ENCODE data around the gene SLC6A3.
"Not testable (repeated sequence)": the region's sequence is repeated elsewhere in the genome, so short reads cannot be mapped to it uniquely, and the experiment has no call there.

SLC6A3 gene

GRCh38 chr5:1476181-1476966, 31.1 kb upstream of the SLC6A3 start:
- no peak overlapping the region for H3K27ac ChIP-seq (ENCODE audit: low read depth, low read length)
- no peaks in the 10 kb centered on the region for H3K4me1 ChIP-seq (ENCODE audit: insufficient read depth, low read length)
- H3K9ac ChIP-seq (ENCODE audit: low read length) = no peak overlapping the region

DNA sequence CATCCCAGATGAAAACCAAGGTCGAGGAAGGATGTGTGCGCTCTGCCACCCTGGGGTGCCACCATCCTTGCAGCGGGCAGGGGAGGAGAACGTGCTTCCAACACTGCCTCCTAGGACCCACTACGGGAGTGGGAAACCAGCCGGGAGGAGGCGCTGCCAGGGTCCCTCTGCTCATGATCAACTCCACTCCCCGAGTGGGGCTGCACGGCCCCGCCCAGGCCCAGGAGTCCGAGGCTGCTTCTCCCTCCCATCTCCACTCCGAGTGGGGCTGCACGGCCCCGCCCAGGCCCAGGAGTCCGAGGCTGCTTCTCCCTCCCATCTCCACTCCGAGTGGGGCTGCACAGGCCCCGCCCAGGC, 30.3 kb upstream of the SLC6A3 start:
- not testable (repeated sequence) for H3K27me3 ChIP-seq (ENCODE audit: control insufficient read depth in 1 of 2, insufficient read depth in 2 of 2, low read length in 2 of 2); H3K27ac ChIP-seq (ENCODE audit: low read depth, low read length); H3K4me3 ChIP-seq (ENCODE audit: low read depth in 1 of 2, low read length in 2 of 2); H3K9me3 ChIP-seq (ENCODE audit: low read length); H3K9ac ChIP-seq (ENCODE audit: low read length); H3K4me1 ChIP-seq (ENCODE audit: insufficient read depth, low read length)
- peaks cover 24% of the 10 kb centered on the region for H3K36me3 ChIP-seq (ENCODE audit: insufficient read depth, low read length)

More at GRCh38 chr5:1476181-1476966, 31.1 kb upstream of the SLC6A3 start:
- Histone ChIP-seq H3K9me3 (ENCODE audit: low read length) (no peaks in the 10 kb centered on the region), H3K36me3 (ENCODE audit: insufficient read depth, low read length) (peaks cover 24% of the 10 kb centered on the region), H3K27me3 (ENCODE audit: control insufficient read depth in 1 of 2, insufficient read depth in 2 of 2, low read length in 2 of 2) (no peaks in the 10 kb centered on the region), H3K4me3 (ENCODE audit: low read depth in 1 of 2, low read length in 2 of 2) (no peak overlapping the region)

DNA sequence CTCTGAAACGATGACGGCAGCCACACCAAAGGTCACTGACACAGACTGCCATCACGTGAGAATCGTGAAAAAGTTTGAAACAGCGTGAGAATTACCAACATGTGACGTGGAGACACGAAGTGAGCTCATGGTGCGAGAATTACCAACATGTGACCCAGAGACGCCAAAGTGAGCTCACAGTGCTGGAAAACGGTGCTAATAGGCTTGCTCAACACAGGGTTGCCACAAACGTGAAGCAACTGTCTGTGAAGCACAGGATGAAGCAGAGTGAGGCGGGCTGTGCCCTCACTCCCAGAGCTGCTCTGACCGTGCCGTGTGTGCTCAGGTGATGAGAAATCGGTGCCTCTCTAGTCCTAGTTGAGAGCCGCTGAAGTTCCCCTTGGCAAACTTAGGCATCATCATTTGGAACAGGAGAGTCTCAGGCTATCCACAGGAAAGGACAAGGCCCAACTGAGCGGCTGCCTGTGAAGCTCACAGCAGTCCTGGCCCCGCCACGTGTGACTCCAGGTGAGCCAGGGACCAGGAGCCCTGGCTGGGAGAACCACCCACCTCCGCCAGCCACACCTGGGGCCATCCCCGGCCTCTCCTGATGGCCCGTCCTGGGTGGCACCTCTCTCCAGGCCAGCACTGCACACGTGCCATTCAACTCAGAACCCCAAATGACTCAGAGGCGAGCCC, 29.8 kb upstream of the SLC6A3 start:
- H3K36me3 ChIP-seq (ENCODE audit: insufficient read depth, low read length) = peaks cover 24% of the 10 kb centered on the region
- no peak overlapping the region for H3K9ac ChIP-seq (ENCODE audit: low read length)
- no peaks in the 10 kb centered on the region for H3K27me3 ChIP-seq (ENCODE audit: control insufficient read depth in 1 of 2, insufficient read depth in 2 of 2, low read length in 2 of 2)
- H3K4me1 ChIP-seq (ENCODE audit: insufficient read depth, low read length) = no peaks in the 10 kb centered on the region
- no peaks in the 10 kb centered on the region for H3K9me3 ChIP-seq (ENCODE audit: low read length)
- H3K27ac ChIP-seq (ENCODE audit: low read depth, low read length) = no peak overlapping the region
- H3K4me3 ChIP-seq (ENCODE audit: low read depth in 1 of 2, low read length in 2 of 2) = no peak overlapping the region

DNA sequence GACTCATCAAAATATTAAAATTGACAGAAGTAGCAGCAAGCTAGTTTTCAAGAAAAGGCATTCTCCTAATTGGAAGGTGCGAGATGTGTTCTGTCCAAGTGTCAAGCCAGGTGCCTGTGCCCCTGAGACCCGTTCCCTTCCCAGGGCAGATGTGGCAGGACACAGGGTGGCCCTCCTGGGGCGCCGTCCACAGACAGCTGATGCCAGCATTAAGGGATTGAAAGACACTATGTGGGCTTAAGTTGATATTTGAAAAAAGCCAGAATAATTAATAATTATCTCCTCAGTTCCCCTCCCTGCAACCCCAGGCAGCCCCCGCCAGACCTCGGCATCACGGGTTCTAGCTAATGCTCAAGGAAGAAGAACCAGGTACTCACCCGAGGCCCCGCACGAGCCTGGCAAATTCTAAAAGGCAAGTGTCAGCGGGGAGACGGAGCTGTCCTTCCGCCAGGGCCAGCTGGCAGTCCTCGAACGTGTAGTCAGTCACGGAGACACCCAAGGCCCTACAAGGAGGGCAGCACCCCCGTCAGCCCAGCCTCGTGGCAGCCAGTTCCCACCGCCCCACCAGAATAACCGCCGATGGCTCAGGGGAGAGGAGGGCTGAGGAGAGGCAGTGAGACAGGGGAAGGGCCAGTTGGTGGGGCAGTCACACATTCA, 29.1 kb upstream of the SLC6A3 start:
- no peaks in the 10 kb centered on the region for H3K27me3 ChIP-seq (ENCODE audit: control insufficient read depth in 1 of 2, insufficient read depth in 2 of 2, low read length in 2 of 2)
- H3K4me3 ChIP-seq (ENCODE audit: low read depth in 1 of 2, low read length in 2 of 2) = no peak overlapping the region
- no peak overlapping the region for H3K9ac ChIP-seq (ENCODE audit: low read length)
- no peaks in the 10 kb centered on the region for H3K9me3 ChIP-seq (ENCODE audit: low read length)
- no peak overlapping the region for H3K27ac ChIP-seq (ENCODE audit: low read depth, low read length)
- H3K36me3 ChIP-seq (ENCODE audit: insufficient read depth, low read length) = peaks cover 24% of the 10 kb centered on the region
- H3K4me1 ChIP-seq (ENCODE audit: insufficient read depth, low read length) = no peaks in the 10 kb centered on the region

DNA sequence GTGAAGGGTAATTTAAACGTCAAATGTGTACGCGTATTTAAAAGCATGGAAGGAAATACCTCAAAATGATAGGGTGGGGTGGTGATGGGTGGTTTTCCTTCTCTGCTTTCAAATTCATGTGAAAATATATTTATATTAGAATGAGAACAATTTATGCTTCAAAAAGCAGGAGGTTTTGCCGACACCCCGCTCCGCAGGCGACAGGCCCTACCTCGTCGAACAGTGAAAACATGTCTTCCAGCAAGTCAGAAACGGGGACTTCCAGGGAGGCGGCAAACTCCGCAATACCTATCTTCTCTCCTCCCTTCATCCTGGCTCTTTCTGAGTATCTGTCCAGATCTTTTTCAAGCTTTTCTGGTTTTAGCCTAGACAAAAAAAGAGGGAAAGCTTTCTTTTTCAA, 28.5 kb upstream of the SLC6A3 start:
- H3K4me3 ChIP-seq (ENCODE audit: low read depth in 1 of 2, low read length in 2 of 2) = no peak overlapping the region
- H3K36me3 ChIP-seq (ENCODE audit: insufficient read depth, low read length) = peaks cover 24% of the 10 kb centered on the region
- no peaks in the 10 kb centered on the region for H3K27me3 ChIP-seq (ENCODE audit: control insufficient read depth in 1 of 2, insufficient read depth in 2 of 2, low read length in 2 of 2)
- no peak overlapping the region for H3K9ac ChIP-seq (ENCODE audit: low read length)
- H3K27ac ChIP-seq (ENCODE audit: low read depth, low read length) = no peak overlapping the region
- no peaks in the 10 kb centered on the region for H3K4me1 ChIP-seq (ENCODE audit: insufficient read depth, low read length)
- H3K9me3 ChIP-seq (ENCODE audit: low read length) = no peaks in the 10 kb centered on the region

- Histone ChIP-seq H3K27ac (ENCODE audit: low read depth, low read length) (no peak overlapping the region), H3K4me3 (ENCODE audit: low read depth in 1 of 2, low read length in 2 of 2) (no peak overlapping the region), H3K9ac (ENCODE audit: low read length) (no peak overlapping the region), H3K9me3 (ENCODE audit: low read length) (no peaks in the 10 kb centered on the region), H3K4me1 (ENCODE audit: insufficient read depth, low read length) (no peaks in the 10 kb centered on the region), H3K36me3 (ENCODE audit: insufficient read depth, low read length) (peaks cover 24% of the 10 kb centered on the region), H3K27me3 (ENCODE audit: control insufficient read depth in 1 of 2, insufficient read depth in 2 of 2, low read length in 2 of 2) (no peaks in the 10 kb centered on the region)
Observed at GRCh38 chr5:1472964-1473628, 27.9 kb upstream of the SLC6A3 start.

- Histone ChIP-seq H3K27ac (ENCODE audit: low read depth, low read length) (no peak overlapping the region), H3K27me3 (ENCODE audit: control insufficient read depth in 1 of 2, insufficient read depth in 2 of 2, low read length in 2 of 2) (no peaks in the 10 kb centered on the region), H3K36me3 (ENCODE audit: insufficient read depth, low read length) (peaks cover 24% of the 10 kb centered on the region), H3K9ac (ENCODE audit: low read length) (no peak overlapping the region), H3K4me3 (ENCODE audit: low read depth in 1 of 2, low read length in 2 of 2) (no peak overlapping the region), H3K9me3 (ENCODE audit: low read length) (no peaks in the 10 kb centered on the region), H3K4me1 (ENCODE audit: insufficient read depth, low read length) (no peaks in the 10 kb centered on the region)
Observed at GRCh38 chr5:1471997-1472963, 27.0 kb upstream of the SLC6A3 start.

DNA sequence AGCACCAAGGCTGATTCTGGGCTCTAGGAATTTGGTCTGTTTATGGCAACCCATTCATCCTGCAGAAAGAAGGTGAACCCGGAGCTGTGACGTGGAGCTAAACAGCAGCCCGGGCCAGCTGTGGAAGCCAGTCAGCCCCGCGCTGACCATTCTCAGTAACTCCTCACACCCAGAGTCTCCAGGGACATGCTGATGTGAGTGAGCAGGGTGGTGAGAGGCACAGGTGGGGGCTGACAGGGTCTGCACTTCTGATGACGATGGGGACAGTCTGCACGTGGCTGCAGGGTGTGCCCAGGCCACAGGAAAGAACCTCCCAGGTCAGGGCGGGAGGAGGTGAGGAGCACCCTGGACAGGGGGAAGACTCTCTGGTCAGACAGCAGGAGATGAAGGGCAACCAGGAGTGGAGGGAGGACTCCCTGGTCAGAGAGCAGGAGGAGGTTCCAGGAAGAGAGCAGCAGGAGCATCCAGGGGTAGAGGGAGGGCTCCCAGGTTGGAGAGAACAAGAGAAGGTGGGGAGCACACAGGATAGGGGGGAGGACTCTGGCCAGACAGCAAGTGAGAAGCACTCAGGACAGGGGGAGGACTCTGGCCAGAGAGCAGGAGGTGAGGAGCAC, 26.1 kb upstream of the SLC6A3 start:
- no peak overlapping the region for H3K9ac ChIP-seq (ENCODE audit: low read length)
- H3K36me3 ChIP-seq (ENCODE audit: insufficient read depth, low read length) = peaks cover 16% of the 10 kb centered on the region
- no peaks in the 10 kb centered on the region for H3K9me3 ChIP-seq (ENCODE audit: low read length)
- no peaks in the 10 kb centered on the region for H3K27me3 ChIP-seq (ENCODE audit: control insufficient read depth in 1 of 2, insufficient read depth in 2 of 2, low read length in 2 of 2)
- H3K4me3 ChIP-seq (ENCODE audit: low read depth in 1 of 2, low read length in 2 of 2) = no peak overlapping the region
- no peaks in the 10 kb centered on the region for H3K4me1 ChIP-seq (ENCODE audit: insufficient read depth, low read length)
- no peak overlapping the region for H3K27ac ChIP-seq (ENCODE audit: low read depth, low read length)

GRCh38 chr5:1470762-1471211, 25.5 kb upstream of the SLC6A3 start:
- Histone ChIP-seq H3K27ac (ENCODE audit: low read depth, low read length) (no peak overlapping the region), H3K4me3 (ENCODE audit: low read depth in 1 of 2, low read length in 2 of 2) (no peak overlapping the region), H3K9me3 (ENCODE audit: low read length) (no peaks in the 10 kb centered on the region), H3K36me3 (ENCODE audit: insufficient read depth, low read length) (peaks cover 13% of the 10 kb centered on the region), H3K4me1 (ENCODE audit: insufficient read depth, low read length) (no peaks in the 10 kb centered on the region), H3K9ac (ENCODE audit: low read length) (no peak overlapping the region), H3K27me3 (ENCODE audit: control insufficient read depth in 1 of 2, insufficient read depth in 2 of 2, low read length in 2 of 2) (no peaks in the 10 kb centered on the region)
